EL (cell line): ENCODE measurements around the gene KIAA0753.
"Not testable (repeated sequence)": the region's sequence is repeated elsewhere in the genome, so short reads cannot be mapped to it uniquely, and the experiment has no call there.

Source experiments
- DNase-seq: peaks from one replicate; pipeline ENCODE4 v3.0.0-alpha.2; 2016

The KIAA0753 gene

GRCh38 chr17:6596081-6596480 lies 44.4 kb downstream of the KIAA0753 start:
- DNase-seq: no peak

- not testable (repeated sequence) for DNase-seq
Observed at GRCh38 chr17:6593371-6593770, 47.1 kb downstream of the KIAA0753 start.

- DNase-seq: no peak
Observed at GRCh38 chr17:6592173-6592572, 48.3 kb downstream of the KIAA0753 start.

- DNase-seq: peak; percentile 91
Observed at GRCh38 chr17:6591599-6592158, 48.8 kb downstream of the KIAA0753 start.

GRCh38 chr17:6589266-6589946 lies 51.1 kb downstream of the KIAA0753 start:
- DNase-seq: peak; percentile 45

- DNase-seq: no peak
Observed at GRCh38 chr17:6588165-6588564, 52.3 kb downstream of the KIAA0753 start.

GRCh38 chr17:6587310-6587709 lies 53.2 kb downstream of the KIAA0753 start:
- no peak for DNase-seq

GRCh38 chr17:6583411-6583810 lies 57.1 kb downstream of the KIAA0753 start:
- no peak for DNase-seq

- DNase-seq: no peak
Observed at GRCh38 chr17:6580625-6581024, 59.9 kb downstream of the KIAA0753 start.

GRCh38 chr17:6578491-6578890 lies 62.0 kb downstream of the KIAA0753 start:
- DNase-seq: no peak

- no peak for DNase-seq
Observed at GRCh38 chr17:6577686-6578263, 62.7 kb downstream of the KIAA0753 start.

GRCh38 chr17:6576038-6576785 lies 64.3 kb downstream of the KIAA0753 start:
- DNase-seq: no peak

- no peak for DNase-seq
Observed at GRCh38 chr17:6575596-6575988, 64.9 kb downstream of the KIAA0753 start.

GRCh38 chr17:6574687-6575595 lies 65.6 kb downstream of the KIAA0753 start:
- DNase-seq: peak; percentile 84

- no peak for DNase-seq
Observed at GRCh38 chr17:6573982-6574686, 66.4 kb downstream of the KIAA0753 start.

GRCh38 chr17:6573495-6573894 lies 67.0 kb downstream of the KIAA0753 start:
- DNase-seq: not testable (repeated sequence)

- DNase-seq: no peak
Observed at GRCh38 chr17:6572972-6573370, 67.5 kb downstream of the KIAA0753 start.

GRCh38 chr17:6571452-6571781 lies 69.1 kb downstream of the KIAA0753 start:
- DNase-seq: no peak

GRCh38 chr17:6570731-6571451 lies 69.6 kb downstream of the KIAA0753 start:
- DNase-seq: no peak

- no peak for DNase-seq
Observed at GRCh38 chr17:6569370-6570285, 70.9 kb downstream of the KIAA0753 start.
